MM.1S (cell line): ENCODE data around the gene NCOR2.

ENCODE experiments used
- DNase-seq: peaks from one replicate; pipeline ENCODE4 v3.0.0-alpha.2; 2015
- H2AFZ ChIP-seq: fragments of 300-600 bp; sonication (generic); 2 replicates; pipeline ENCODE4 v1.6.0; 2016; ENCODE audit warnings: antibody characterized with exemption, low read length
- H3F3A ChIP-seq: fragments of 300-600 bp; sonication (generic); 2 replicates; pipeline ENCODE4 v1.6.1; 2016; ENCODE audit warnings: mild to moderate bottlenecking, antibody characterized with exemption, low read length, moderate library complexity, mixed read lengths; ENCODE audit not compliant: insufficient read depth
- H3K27ac ChIP-seq: fragments of 300-600 bp; sonication (generic); 2 replicates; pipeline ENCODE4 v1.5.1; 2016; ENCODE audit warnings: mild to moderate bottlenecking, low read length
- H3K27me3 ChIP-seq: fragments of 300-600 bp; sonication (generic); replicated peaks from 2 replicates; pipeline ENCODE4 v1.6.0; 2016; ENCODE audit warnings: low read length; ENCODE audit not compliant: insufficient read depth
- H3K36me3 ChIP-seq: fragments of 300-600 bp; sonication (generic); replicated peaks from 2 replicates; pipeline ENCODE4 v1.6.1; 2016; ENCODE audit warnings: mild to moderate bottlenecking, low read length, mixed read lengths; ENCODE audit not compliant: insufficient read depth
- H3K4me1 ChIP-seq: fragments of 300-600 bp; sonication (generic); 2 replicates; pipeline ENCODE4 v1.6.1; 2016; ENCODE audit warnings: low read length, mixed read lengths
- H3K4me2 ChIP-seq: fragments of 300-600 bp; sonication (generic); 2 replicates; pipeline ENCODE4 v1.6.0; 2016; ENCODE audit warnings: low read depth, low read length
- H3K4me3 ChIP-seq: fragments of 300-600 bp; sonication (generic); 2 replicates; pipeline ENCODE4 v1.5.1; 2016; ENCODE audit warnings: low read length, mixed read lengths
- H3K79me2 ChIP-seq: fragments of 300-600 bp; sonication (generic); 2 replicates; pipeline ENCODE4 v1.6.1; 2016; ENCODE audit warnings: mixed run types, low read length, mixed read lengths
- H3K9ac ChIP-seq: fragments of 300-600 bp; sonication (generic); 2 replicates; pipeline ENCODE4 v1.6.1; 2016; ENCODE audit warnings: low read length, mixed read lengths
- H3K9me2 ChIP-seq: fragments of 300-600 bp; sonication (generic); replicated peaks from 2 replicates; pipeline ENCODE4 v1.6.1; 2016; ENCODE audit warnings: mild to moderate bottlenecking, low read length, mixed read lengths; ENCODE audit not compliant: insufficient read depth
- H3K9me3 ChIP-seq: fragments of 300-600 bp; sonication (generic); replicated peaks from 2 replicates; pipeline ENCODE4 v1.6.1; 2016; ENCODE audit warnings: mild to moderate bottlenecking, low read length, mixed read lengths; ENCODE audit not compliant: insufficient read depth
- H4K20me1 ChIP-seq: fragments of 300-600 bp; sonication (generic); 2 replicates; pipeline ENCODE4 v1.6.1; 2016; ENCODE audit warnings: mild to moderate bottlenecking, low read length, moderate library complexity, mixed read lengths; ENCODE audit not compliant: insufficient read depth
- EZH2 ChIP-seq: fragments of 300-600 bp; sonication (generic); optimal IDR thresholded peaks from 2 replicates; pipeline ENCODE3; 2017; ENCODE audit warnings: low read depth, mild to moderate bottlenecking, antibody characterized with exemption, low read length, mixed read lengths
- EZH2phosphoT487 ChIP-seq: fragments of 300-600 bp; sonication (generic); IDR thresholded peaks from 2 replicates; pipeline ENCODE4 v1.6.1; 2018; ENCODE audit warnings: antibody characterized with exemption, low read length
- TF ChIP-seq, protein P1 (sequence below): fragments of 300-600 bp; sonication (generic); IDR thresholded peaks from 2 replicates; pipeline ENCODE4 v1.5.1; 2016; ENCODE audit warnings: antibody characterized with exemption, low read length, mixed read lengths

Gene NCOR2

DNA sequence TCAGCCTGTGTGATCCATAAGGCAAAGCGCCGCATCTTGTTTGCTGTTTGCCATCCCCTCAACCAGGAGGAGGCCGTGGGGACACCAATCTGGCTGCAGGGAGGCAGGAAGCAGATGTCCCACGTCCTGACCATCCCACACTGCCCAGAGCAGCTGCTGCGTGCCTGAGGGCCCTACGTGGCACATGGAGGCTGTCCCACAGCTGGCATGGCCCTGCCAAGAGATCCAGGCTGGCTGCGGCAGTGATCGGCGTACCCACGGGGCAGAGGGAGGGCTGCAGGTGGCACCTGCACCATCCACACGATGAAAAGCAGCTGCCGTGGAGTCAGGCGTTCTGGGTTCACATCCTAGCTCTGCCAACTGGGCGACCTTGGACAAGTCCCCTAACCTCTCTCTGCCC is 42.0 kb downstream of the NCOR2 start:
- no peak overlapping the region for H3K4me2 ChIP-seq
- TF ChIP-seq, protein P1, sequence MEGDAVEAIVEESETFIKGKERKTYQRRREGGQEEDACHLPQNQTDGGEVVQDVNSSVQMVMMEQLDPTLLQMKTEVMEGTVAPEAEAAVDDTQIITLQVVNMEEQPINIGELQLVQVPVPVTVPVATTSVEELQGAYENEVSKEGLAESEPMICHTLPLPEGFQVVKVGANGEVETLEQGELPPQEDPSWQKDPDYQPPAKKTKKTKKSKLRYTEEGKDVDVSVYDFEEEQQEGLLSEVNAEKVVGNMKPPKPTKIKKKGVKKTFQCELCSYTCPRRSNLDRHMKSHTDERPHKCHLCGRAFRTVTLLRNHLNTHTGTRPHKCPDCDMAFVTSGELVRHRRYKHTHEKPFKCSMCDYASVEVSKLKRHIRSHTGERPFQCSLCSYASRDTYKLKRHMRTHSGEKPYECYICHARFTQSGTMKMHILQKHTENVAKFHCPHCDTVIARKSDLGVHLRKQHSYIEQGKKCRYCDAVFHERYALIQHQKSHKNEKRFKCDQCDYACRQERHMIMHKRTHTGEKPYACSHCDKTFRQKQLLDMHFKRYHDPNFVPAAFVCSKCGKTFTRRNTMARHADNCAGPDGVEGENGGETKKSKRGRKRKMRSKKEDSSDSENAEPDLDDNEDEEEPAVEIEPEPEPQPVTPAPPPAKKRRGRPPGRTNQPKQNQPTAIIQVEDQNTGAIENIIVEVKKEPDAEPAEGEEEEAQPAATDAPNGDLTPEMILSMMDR, result no peak
- no peak for TF ChIP-seq EZH2phosphoT487
- TF ChIP-seq EZH2, result no peak
- no peak overlapping the region for H3K9ac ChIP-seq
- peaks cover 86% of the 10 kb centered on the region for H3K79me2 ChIP-seq
- H3K4me3 ChIP-seq, result no peak overlapping the region
- no peaks in the 10 kb centered on the region for H3K4me1 ChIP-seq
- no peaks in the 10 kb centered on the region for H3K27me3 ChIP-seq
- no peaks in the 10 kb centered on the region for H3F3A ChIP-seq
- H4K20me1 ChIP-seq, result no peaks in the 10 kb centered on the region
- H3K9me2 ChIP-seq, result no peaks in the 10 kb centered on the region
- no peaks in the 10 kb centered on the region for H3K36me3 ChIP-seq
- DNase-seq, result no peak
- no peak overlapping the region for H2AFZ ChIP-seq
- H3K27ac ChIP-seq, result no peak overlapping the region
- no peaks in the 10 kb centered on the region for H3K9me3 ChIP-seq

DNA sequence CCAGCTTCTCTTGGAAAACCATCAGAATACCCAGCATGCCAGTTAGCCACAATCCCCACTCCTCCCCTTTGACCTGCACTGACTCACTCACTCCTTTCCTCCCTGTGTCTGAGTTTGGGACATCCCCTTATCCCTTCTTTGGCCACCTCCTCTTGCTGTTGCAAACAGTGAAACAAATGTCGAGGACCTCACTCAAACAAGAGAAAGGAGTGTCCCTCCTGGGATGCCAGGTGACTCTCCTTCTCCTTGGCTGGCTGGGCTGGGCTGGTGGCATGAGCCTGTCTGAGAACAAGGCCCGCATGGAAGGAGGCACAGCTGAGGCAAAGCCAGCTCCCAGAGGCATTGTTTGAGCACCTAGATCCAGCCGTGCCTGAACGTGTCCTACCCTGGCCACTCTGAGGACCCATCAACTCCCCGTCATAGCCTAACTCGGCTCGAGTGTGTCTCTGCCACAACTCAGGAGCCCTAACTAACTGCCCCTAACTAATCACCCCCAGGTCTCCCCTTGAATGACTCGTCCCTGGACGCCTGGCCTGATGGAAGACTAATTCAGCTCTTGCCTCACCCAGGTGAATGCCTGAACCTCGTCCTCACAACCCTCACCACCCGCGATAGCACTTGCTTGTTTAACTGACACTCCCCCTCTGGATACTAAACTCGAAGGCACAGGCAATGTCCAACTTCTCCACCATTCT is 43.0 kb downstream of the NCOR2 start:
- Histone ChIP-seq H2AFZ (no peak overlapping the region), H3K27ac (no peak overlapping the region), H3K4me2 (no peak overlapping the region), H3K9me2 (no peaks in the 10 kb centered on the region), H3K9me3 (no peaks in the 10 kb centered on the region), H3K9ac (no peak overlapping the region), H3K36me3 (no peaks in the 10 kb centered on the region), H3K79me2 (peaks cover 89% of the 10 kb centered on the region), H3F3A (no peaks in the 10 kb centered on the region), H3K4me1 (no peaks in the 10 kb centered on the region), H3K4me3 (no peak overlapping the region), H4K20me1 (no peaks in the 10 kb centered on the region), H3K27me3 (no peaks in the 10 kb centered on the region)
- TF ChIP-seq EZH2, result no peak
- no peak for TF ChIP-seq EZH2phosphoT487
- TF ChIP-seq, protein P1, result no peak
- DNase-seq, result no peak

GRCh38 chr12:124523071-124523470 is 44.3 kb downstream of the NCOR2 start:
- Histone ChIP-seq H2AFZ (no peak overlapping the region), H3K9me3 (no peaks in the 10 kb centered on the region), H3K36me3 (no peaks in the 10 kb centered on the region), H4K20me1 (no peaks in the 10 kb centered on the region), H3K4me3 (no peak overlapping the region), H3K4me1 (no peaks in the 10 kb centered on the region), H3K27me3 (no peaks in the 10 kb centered on the region), H3K9me2 (no peaks in the 10 kb centered on the region), H3K4me2 (no peak overlapping the region), H3K9ac (no peak overlapping the region), H3K27ac (no peak overlapping the region), H3K79me2 (peaks cover 93% of the 10 kb centered on the region), H3F3A (no peaks in the 10 kb centered on the region)
- no peak for DNase-seq
- TF ChIP-seq EZH2phosphoT487, result no peak
- no peak for TF ChIP-seq EZH2
- TF ChIP-seq, protein P1, result no peak
